Measurements from ENCODE around the gene TRABD2B. TPM values are rescaled to one million over a fixed set of nuclear protein-coding genes. Genes with fewer than 3 reads are reported as not detected.

TRABD2B gene
- total and polyA plus RNA-seq, 12 donors: 0.33 to 3.3 (median 0.83) TPM

- TF ChIP-seq POLR2A (IDR thresholded peaks at IDR 0.05) (no peak), CTCF (IDR thresholded peaks at IDR 0.05) (no peak)
- no peak overlapping the region for H3K4me3 ChIP-seq
- H3K27me3 ChIP-seq: no peaks in the 10 kb centered on the region
- intact Hi-C loops (cut with DNase I): no loop called here
- H3K9me3 ChIP-seq (replicated peaks in 1 of 3): no peaks in the 10 kb centered on the region
- H3K27ac ChIP-seq: no peak overlapping the region
- H3K4me1 ChIP-seq (replicated peaks in 1 of 2): no peaks in the 10 kb centered on the region
- H3K36me3 ChIP-seq (replicated peaks in 1 of 2): no peaks in the 10 kb centered on the region
- DNase-seq: peak in 1 of 7 donors; percentile 18
- WGBS, 4 donors: 90 to 96% (median 91%) methylated on average over 6 to 10 of the region's 10 CpGs
Measured at GRCh38 chr1:48033495-48034045, 36.4 kb upstream of the TRABD2B start.

GRCh38 chr1:48031676-48032075 is 34.5 kb upstream of the TRABD2B start:
- WGBS, 4 donors: 74 to 86% (median 79%) methylated on average over 3 of the region's 3 CpGs
- intact Hi-C loops (cut with DNase I): no loop called here

GRCh38 chr1:48030696-48031365 is 33.6 kb upstream of the TRABD2B start:
- H3K4me1 ChIP-seq (replicated peaks in 1 of 2): no peaks in the 10 kb centered on the region
- H3K27me3 ChIP-seq: no peaks in the 10 kb centered on the region
- H3K27ac ChIP-seq: no peak overlapping the region
- H3K36me3 ChIP-seq (replicated peaks in 1 of 2): no peaks in the 10 kb centered on the region
- 70 to 86% (median 81%) methylated on average over 4 of the region's 4 CpGs for WGBS, 4 donors
- no peak overlapping the region for H3K4me3 ChIP-seq
- TF ChIP-seq CTCF (IDR thresholded peaks at IDR 0.05) (no peak), POLR2A (IDR thresholded peaks at IDR 0.05) (no peak)
- DNase-seq: peak in 1 of 7 donors; percentile 35
- intact Hi-C loops (cut with DNase I): no loop called here
- no peaks in the 10 kb centered on the region for H3K9me3 ChIP-seq (replicated peaks in 1 of 3)

More at GRCh38 chr1:48031676-48032075, 34.5 kb upstream of the TRABD2B start:
- Histone ChIP-seq H3K27me3 (no peaks in the 10 kb centered on the region), H3K27ac (no peak overlapping the region), H3K4me3 (no peak overlapping the region), H3K9me3 (replicated peaks in 1 of 3) (no peaks in the 10 kb centered on the region), H3K4me1 (replicated peaks in 1 of 2) (no peaks in the 10 kb centered on the region), H3K36me3 (replicated peaks in 1 of 2) (no peaks in the 10 kb centered on the region)
- no peak for DNase-seq
- TF ChIP-seq POLR2A (IDR thresholded peaks at IDR 0.05) (no peak), CTCF (IDR thresholded peaks at IDR 0.05) (no peak)

- H3K36me3 ChIP-seq (replicated peaks in 1 of 2): no peaks in the 10 kb centered on the region
- H3K27ac ChIP-seq: no peak overlapping the region
- H3K27me3 ChIP-seq: no peaks in the 10 kb centered on the region
- no peaks in the 10 kb centered on the region for H3K9me3 ChIP-seq (replicated peaks in 1 of 3)
- intact Hi-C loops (cut with DNase I): no loop called here
- peak in 1 of 7 donors; percentile 18 for DNase-seq
- TF ChIP-seq POLR2A (IDR thresholded peaks at IDR 0.05): no peak
- TF ChIP-seq CTCF (IDR thresholded peaks at IDR 0.05): no peak
- H3K4me1 ChIP-seq (replicated peaks in 1 of 2): no peaks in the 10 kb centered on the region
- H3K4me3 ChIP-seq: no peak overlapping the region
- WGBS, 4 donors: 87 to 91% (median 90%) methylated on average over 4 of the region's 4 CpGs
Measured at GRCh38 chr1:48030211-48030610, 33.0 kb upstream of the TRABD2B start.
